Cardiac muscle cell (in vitro differentiated cells and primary cell): ENCODE data around the gene GBX1. TPM values are rescaled to one million over a fixed set of nuclear protein-coding genes. Genes with fewer than 3 reads are reported as not detected.
A peak's percentile ranks its signal among the peaks of the same experiment; 100 is the strongest.

Experiments
- DNase-seq, 2 donors: peaks; one replicate each; pipeline versions ENCODE4 v3.0.0 to v3.0.0-alpha.2; 2010 to 2017; ENCODE audit warnings: low read depth in 1 of 2, low spot score in 1 of 2
- H3K27ac ChIP-seq: fragments of 200-600 bp; sonication (generic); 2 replicates; pipeline ENCODE4 v1.5.1; 2016
- H3K27me3 ChIP-seq: fragments of 200-600 bp; sonication (generic); 2 replicates; pipeline ENCODE4 v1.6.0; 2016; ENCODE audit warnings: control low read depth
- H3K36me3 ChIP-seq: fragments of 200-600 bp; sonication (generic); 2 replicates; pipeline ENCODE4 v1.5.1; 2016; ENCODE audit warnings: control low read depth
- H3K4me1 ChIP-seq: fragments of 200-600 bp; sonication (generic); 2 replicates; pipeline ENCODE4 v1.8.1; 2017; ENCODE audit warnings: low read depth, mild to moderate bottlenecking, mixed run types
- H3K4me3 ChIP-seq: fragments of 200-600 bp; sonication (generic); 2 replicates; pipeline ENCODE4 v1.5.1; 2016; ENCODE audit warnings: mild to moderate bottlenecking
- H3K9me3 ChIP-seq: fragments of 200-600 bp; sonication (generic); 2 replicates; pipeline ENCODE4 v1.5.1; 2017; ENCODE audit warnings: low read depth, mild to moderate bottlenecking, control low read depth
- CTCF ChIP-seq: IDR thresholded peaks from 2 replicates; pipeline ENCODE4 v1.5.1; 2012; ENCODE audit warnings: low read depth, mild to moderate bottlenecking, low read length
- polyA plus RNA-seq: library from polyadenylated mRNA; unstranded; fragments of >200 nt; fragmentation: Nextera tagmentation; extraction: Ambion mirVana; gene quantifications from 2 replicates; pipeline ENCODE4 v1.2.1, GENCODE V29; 2016
- total RNA-seq: library from RNA; depleted of rRNA; stranded (reverse); fragments of >200 nt; gene quantifications from 2 replicates; pipeline ENCODE4 v1.2.3, GENCODE V29; 2016

Gene GBX1
- total and polyA plus RNA-seq, 2 experiments from 2014 or later = 0.36 to 1.3 TPM

- Histone ChIP-seq H3K4me3 (peak overlapping the region; percentile 22), H3K9me3 (no peaks in the 10 kb centered on the region), H3K27me3 (no peaks in the 10 kb centered on the region), H3K36me3 (peaks cover 9% of the 10 kb centered on the region), H3K4me1 (peaks cover 37% of the 10 kb centered on the region), H3K27ac (no peak overlapping the region)
- TF ChIP-seq CTCF = no peak
- DNase-seq = no peak
Observed at GRCh38 chr7:151115836-151116418, 51.6 kb downstream of the GBX1 start.

GRCh38 chr7:151115121-151115835 lies 52.2 kb downstream of the GBX1 start:
- Histone ChIP-seq H3K4me3 (peak overlapping the region; percentile 22), H3K36me3 (peaks cover 2% of the 10 kb centered on the region), H3K4me1 (peaks cover 37% of the 10 kb centered on the region), H3K27me3 (no peaks in the 10 kb centered on the region), H3K9me3 (no peaks in the 10 kb centered on the region), H3K27ac (no peak overlapping the region)
- TF ChIP-seq CTCF = no peak
- peak; percentile 44 to 71 for DNase-seq

GRCh38 chr7:151114151-151115090 lies 53.1 kb downstream of the GBX1 start:
- TF ChIP-seq CTCF = no peak
- peak overlapping the region; percentile 88 for H3K27ac ChIP-seq
- H3K9me3 ChIP-seq = no peaks in the 10 kb centered on the region
- H3K27me3 ChIP-seq = no peaks in the 10 kb centered on the region
- peak; percentile 35 to 63 for DNase-seq
- H3K4me1 ChIP-seq = peaks cover 37% of the 10 kb centered on the region
- H3K36me3 ChIP-seq = peaks cover 2% of the 10 kb centered on the region
- H3K4me3 ChIP-seq = peak overlapping the region; percentile 14

GRCh38 chr7:151113344-151114150 lies 53.9 kb downstream of the GBX1 start:
- H3K27ac ChIP-seq = peak overlapping the region; percentile 88
- H3K27me3 ChIP-seq = no peaks in the 10 kb centered on the region

More at GRCh38 chr7:151113344-151114150, 53.9 kb downstream of the GBX1 start:
- Histone ChIP-seq H3K4me1 (peaks cover 38% of the 10 kb centered on the region), H3K36me3 (no peaks in the 10 kb centered on the region), H3K9me3 (no peaks in the 10 kb centered on the region), H3K4me3 (peak overlapping the region; percentile 14)
- TF ChIP-seq CTCF = no peak
- peak; percentile 74 to 76 for DNase-seq
